NCI-H1092 (cell line): ENCODE measurements around the gene ARRB1.
"Not testable (repeated sequence)": the region's sequence is repeated elsewhere in the genome, so short reads cannot be mapped to it uniquely, and the experiment has no call there.

Experiments used
- DNase-seq: peaks from one replicate; lab custom pipeline; 2025; lab: John Stamatoyannopoulos, UW

ARRB1 gene

GRCh38 chr11:75298976-75299260 is 52.5 kb downstream of the ARRB1 start:
- no peak for DNase-seq

- no peak for DNase-seq
These were observed 53.1 kb downstream of the ARRB1 start for GRCh38 chr11:75298191-75298975.

GRCh38 chr11:75293903-75294302 is 57.6 kb downstream of the ARRB1 start:
- no peak for DNase-seq

DNA sequence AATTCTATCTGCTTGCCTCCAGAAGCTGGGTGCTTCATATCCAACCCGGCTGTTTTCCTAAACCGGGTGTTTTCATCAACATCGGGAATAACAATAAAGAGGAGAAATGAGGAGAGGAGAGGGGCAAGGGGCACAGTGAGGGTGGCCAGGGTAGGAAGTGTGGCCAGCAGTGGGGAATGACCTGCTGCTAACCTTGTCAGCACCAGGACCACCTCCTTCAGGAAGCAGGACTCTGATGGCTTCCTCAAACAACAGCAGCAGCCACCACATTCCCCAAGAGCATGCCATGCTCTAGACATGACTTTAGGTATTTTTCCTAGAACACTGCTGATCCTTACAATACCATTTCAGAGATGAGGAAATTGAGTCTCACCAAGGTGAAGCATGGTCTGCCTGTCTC is 58.5 kb downstream of the ARRB1 start:
- no peak for DNase-seq

GRCh38 chr11:75291741-75292140 is 59.7 kb downstream of the ARRB1 start:
- DNase-seq = no peak

DNA sequence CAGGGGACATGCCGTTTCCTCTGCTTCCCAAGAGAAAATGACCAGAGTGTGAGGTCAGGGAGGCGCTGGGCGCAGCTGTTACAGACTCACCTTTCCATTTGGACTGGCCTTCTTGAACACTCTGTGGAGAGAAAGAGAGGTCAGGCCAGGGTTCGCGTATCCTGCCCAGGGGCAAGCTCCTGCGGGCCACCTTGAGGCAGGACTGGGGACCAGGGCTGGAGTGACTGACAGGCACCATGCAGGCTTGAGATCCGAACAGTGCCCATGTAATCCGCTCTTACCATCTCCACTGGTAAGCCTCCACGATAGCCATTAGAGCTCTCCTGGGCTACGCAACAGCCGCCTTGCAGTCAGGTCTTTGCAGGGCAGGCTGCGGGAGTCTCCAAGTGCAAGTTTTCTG is 61.5 kb downstream of the ARRB1 start:
- DNase-seq = no peak

DNA sequence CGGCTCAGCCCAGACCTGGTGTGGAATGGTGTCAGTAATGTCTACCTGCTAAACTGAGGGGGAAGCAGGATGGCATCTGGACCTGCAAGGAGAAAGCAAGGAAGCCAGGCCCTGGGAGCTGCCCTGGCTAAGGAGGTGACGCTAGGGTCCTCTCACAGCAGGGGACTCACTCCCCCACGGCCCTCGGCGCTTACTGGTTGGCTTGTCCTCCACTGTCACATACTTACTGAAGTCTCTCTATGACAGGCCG is 62.0 kb downstream of the ARRB1 start:
- DNase-seq = no peak

GRCh38 chr11:75287579-75287978 is 63.9 kb downstream of the ARRB1 start:
- no peak for DNase-seq

DNA sequence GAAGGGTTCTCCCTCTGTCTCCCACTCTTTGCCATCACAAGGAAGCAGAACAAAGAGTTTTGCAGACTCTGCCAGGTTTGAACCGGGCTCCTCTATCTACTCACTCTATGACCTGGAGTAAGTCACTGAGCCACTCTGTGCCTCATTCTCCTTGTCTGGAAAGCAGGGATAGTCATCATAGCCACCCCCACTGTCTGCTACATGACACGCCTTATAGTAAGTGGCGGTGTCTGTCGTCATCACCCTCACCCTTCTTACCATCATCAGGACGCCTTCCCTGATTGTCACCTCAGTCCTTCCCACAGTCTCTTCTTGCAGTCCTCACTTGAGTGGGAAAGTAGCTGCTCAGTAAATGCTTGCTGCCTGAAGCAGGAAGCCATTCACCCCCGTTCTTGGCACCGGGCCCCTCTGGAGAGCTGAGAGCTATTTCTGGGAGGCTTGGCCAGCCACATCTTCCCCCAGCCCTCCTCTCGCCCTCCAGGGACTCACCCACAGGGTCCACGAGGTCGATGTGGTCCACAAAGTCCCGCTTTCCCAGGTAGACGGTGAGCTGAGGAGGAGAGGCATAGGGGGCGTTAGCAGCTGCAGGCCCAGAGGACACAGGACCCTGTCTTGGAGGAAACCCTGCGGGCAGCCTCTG is 64.5 kb downstream of the ARRB1 start:
- DNase-seq = no peak

GRCh38 chr11:75285776-75286360 is 65.6 kb downstream of the ARRB1 start:
- no peak for DNase-seq

GRCh38 chr11:75283391-75283931 is 68.0 kb downstream of the ARRB1 start:
- DNase-seq = no peak

DNA sequence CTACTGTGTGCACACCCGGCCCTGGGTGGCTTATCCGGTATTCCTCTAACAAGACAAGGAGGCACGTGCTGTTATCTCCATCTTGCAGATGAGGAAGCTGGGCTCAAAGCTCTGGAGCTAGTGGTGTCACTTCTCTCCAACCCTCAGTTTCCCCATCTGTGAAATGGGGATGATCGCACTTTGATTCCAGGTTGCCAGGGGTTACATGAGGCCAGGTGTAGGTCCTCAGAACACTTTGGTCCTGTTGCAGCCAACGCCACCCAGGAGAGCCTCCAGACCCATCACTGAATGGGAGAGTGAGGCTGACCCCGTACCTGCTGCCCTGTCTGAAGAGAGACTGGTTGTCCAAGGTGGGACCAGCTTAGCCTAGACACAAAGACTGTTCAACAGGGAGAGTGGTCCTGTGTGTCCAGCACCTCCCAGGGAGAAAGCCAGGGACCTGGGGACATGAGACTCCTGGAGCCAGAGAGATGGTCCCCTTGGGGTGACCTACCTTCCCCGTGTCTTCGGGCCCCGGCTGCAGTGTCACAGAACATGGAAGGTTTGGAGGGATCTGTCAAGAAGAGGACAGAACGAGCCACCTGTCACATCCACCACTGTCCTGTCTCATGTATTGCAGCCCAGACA is 69.9 kb downstream of the ARRB1 start:
- DNase-seq = no peak

DNA sequence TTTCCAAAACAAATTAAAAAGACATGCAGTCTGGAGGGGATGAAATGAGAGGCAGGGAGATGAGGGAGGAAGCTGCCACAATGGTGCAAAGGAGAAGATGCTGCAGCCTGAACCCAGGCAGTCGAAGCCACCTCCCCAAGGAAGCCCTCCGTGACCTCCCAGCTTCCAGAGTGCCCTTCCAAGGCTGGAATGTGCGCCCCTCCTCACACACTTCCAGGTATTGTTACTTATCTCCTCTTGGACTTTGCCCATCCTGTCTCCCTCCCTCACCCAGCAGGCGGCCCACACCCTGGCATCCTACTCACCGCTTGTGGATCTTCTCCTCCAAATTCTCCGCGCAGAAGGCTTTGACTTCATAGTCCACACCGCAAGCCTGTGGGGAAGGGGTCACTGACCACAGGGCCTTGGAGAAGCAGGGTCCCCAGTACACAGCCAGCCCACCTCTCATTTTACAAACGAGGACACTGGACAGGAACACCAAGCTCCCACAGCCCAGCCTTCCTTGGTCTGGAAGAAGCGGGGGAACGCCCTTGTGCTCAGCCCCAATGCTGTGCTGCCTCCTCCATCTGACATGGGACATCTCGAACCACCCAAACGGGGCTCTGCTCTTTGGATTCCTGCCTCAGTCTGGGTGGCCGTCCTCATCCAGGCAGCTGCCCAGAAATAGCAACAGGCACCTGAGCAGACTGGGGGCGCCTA is 70.5 kb downstream of the ARRB1 start:
- DNase-seq = no peak

DNA sequence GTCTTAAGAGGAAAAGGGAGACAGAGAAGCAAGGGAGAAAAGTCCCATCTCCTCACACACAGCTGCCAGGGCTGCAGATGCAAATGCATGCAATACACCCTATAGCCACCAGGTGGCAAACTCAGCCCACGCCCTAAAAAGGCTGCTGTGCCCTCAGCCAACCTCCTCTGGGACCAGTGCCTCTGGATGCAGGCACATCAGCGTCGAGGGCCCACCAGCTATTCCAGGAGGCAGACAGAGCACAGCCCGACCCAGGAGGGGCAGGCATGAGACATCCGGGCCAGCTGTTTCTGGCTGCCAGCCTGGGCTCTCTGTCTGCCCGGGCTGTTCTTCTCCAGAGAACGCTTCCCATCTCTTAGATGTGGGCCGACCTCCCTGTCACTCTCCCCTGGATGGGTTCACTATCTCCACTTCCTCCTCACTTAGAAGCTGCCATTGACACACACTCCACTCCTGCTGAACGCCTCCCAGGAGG is 71.2 kb downstream of the ARRB1 start:
- peak; percentile 74 for DNase-seq

DNA sequence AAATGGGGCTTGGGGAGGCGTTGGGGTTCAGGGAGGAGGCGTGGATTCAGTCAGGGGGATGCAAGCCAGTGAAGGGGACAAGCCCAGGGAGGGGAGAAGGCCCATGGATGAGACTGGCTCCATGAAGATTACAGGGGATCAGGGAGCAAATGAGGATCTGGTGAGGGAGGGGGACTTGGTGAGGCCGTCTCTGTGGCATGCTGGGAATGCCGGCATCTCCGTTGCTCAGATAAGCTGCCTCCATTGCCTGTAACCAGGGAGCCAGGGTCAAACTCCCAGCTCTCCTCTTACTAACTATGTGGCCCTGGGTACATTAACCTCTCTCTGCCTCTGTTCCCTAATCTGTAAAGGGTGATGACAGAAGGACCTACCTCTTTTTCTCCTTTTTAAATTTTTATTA is 72.2 kb downstream of the ARRB1 start:
- DNase-seq = no peak

DNA sequence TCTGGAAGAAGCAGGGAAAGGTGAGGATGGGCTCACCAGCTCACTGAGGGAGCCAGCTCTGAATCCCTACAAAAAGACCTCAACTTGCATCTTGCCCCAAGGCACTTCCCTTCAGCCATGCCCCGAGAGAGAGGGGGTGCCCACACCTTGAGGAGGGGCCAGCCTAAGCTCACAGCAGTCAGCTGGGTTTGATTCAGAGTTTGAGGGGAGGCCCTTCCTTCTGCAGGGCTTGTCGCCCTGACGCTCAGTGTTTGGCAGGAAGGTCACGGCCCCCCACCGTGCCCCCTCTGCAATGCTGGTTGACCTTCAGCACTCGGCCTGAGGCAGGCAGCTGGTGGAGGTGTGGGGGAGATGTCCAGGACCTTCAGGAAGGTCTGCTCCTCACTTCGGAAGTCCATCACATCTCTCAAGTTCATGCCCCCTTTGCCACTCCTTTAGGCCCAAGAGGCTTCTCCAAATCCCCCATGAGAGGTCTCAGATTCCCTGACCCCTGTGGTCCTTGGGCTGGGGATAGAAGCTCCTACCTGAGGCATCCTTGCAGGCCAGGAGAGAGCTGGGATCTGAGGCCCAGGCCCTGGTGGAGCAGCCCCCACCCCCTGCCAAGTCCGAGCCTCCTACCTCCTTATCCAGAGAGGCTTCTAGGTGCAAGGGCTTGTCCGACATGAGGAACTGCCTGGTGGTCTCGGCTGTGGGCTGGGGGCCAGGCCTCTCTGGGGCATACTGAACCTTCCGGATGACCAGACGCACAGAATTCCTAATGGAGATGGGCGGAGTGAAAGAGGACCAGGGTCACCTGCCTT is 73.3 kb downstream of the ARRB1 start:
- DNase-seq = no peak

- no peak for DNase-seq
These were observed 74.2 kb downstream of the ARRB1 start for GRCh38 chr11:75277211-75277805.

GRCh38 chr11:75276686-75277085 is 74.8 kb downstream of the ARRB1 start:
- DNase-seq = peak; percentile 88

DNA sequence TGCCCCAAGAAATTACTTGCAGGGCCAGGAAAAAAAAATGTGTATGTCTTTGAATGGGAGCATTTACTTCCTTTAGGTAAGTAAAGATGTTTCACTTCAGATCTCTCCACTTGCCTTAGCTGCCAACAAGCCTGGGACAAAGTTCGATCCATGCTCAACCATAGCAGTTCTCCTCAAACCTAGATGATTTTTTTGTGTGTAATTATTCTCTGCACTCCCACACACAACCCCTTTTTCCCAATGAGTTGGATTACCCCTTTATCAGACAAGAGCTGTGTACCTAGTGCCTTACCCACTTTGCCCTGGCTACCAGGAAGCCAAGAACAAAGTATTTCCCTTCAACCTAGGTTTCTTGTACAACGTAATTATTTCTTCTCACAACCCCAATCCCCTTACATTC is 75.3 kb downstream of the ARRB1 start:
- DNase-seq = no peak

GRCh38 chr11:75275581-75275980 is 75.9 kb downstream of the ARRB1 start:
- DNase-seq = no peak

DNA sequence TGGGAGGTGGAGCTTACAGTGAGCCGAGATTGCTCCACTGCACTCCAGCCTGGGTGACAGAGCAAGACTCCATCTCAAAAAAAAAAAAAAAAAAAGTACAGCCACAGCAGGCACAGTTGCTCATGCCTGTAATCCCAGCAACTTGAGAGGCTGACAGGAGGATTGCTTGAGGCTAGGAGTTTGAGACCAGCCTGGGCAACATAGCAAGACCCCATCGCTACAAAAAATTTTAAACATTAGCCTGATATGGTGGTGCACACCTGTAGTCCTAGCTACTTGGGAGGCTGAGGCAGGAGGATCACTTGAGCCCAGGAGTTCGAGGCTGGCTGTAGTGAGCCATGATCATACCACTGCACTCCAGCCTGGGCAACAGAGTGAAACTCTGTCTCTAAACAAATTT is 76.7 kb downstream of the ARRB1 start:
- not testable (repeated sequence) for DNase-seq
